GM21447 (cell line): ENCODE measurements around the gene LIFR.
A peak's percentile ranks its signal among the peaks of the same experiment; 100 is the strongest.

Experiments
- ATAC-seq: cut with Tn5 transposase; IDR thresholded peaks from one replicate; pipeline ENCODE4 v1.9.1; 2021; ENCODE audit not compliant: unreplicated experiment

LIFR gene

GRCh38 chr5:38467353-38468040, 88.9 kb downstream of the LIFR start:
- no peak for ATAC-seq

DNA sequence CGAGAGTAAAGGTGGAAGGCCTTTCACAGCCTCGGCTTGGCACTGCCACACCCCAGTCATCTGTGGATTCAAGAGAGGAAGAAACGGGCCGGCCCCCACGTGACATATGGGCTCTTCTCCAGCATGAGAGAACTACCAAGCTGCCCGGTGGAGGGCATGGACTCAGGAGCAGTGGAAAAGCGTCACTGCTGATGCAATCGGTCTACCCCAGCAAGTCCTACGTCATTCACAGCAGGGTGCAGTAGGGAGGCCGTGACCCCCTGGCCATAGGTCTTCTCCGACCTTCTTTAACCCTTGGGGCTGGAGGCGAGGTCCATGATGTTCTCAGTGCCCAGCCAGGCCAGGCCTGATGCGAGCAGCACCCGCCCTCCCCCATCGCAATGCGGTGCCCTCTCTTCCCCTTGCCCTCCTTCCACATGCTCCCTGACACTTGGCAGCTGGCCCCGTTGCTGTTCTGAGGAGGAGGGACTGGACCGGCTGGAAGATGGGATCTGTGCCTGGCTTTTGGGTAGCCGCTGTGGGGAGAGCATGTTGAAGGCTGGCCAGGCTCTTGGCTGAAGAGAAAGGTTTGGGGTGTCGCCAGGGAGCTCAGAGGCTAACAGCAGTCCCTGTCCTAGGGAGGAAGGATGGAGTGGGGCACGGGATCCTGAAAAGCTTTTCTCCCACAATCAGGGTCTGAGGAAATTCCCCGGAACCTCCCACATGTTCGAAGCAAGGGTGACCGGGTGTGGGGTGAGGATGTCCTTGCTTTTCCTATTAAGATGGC, 89.8 kb downstream of the LIFR start:
- ATAC-seq, result no peak

GRCh38 chr5:38465702-38466423, 90.6 kb downstream of the LIFR start:
- ATAC-seq, result no peak

- ATAC-seq, result no peak
Observed at GRCh38 chr5:38465061-38465460, 91.4 kb downstream of the LIFR start.

DNA sequence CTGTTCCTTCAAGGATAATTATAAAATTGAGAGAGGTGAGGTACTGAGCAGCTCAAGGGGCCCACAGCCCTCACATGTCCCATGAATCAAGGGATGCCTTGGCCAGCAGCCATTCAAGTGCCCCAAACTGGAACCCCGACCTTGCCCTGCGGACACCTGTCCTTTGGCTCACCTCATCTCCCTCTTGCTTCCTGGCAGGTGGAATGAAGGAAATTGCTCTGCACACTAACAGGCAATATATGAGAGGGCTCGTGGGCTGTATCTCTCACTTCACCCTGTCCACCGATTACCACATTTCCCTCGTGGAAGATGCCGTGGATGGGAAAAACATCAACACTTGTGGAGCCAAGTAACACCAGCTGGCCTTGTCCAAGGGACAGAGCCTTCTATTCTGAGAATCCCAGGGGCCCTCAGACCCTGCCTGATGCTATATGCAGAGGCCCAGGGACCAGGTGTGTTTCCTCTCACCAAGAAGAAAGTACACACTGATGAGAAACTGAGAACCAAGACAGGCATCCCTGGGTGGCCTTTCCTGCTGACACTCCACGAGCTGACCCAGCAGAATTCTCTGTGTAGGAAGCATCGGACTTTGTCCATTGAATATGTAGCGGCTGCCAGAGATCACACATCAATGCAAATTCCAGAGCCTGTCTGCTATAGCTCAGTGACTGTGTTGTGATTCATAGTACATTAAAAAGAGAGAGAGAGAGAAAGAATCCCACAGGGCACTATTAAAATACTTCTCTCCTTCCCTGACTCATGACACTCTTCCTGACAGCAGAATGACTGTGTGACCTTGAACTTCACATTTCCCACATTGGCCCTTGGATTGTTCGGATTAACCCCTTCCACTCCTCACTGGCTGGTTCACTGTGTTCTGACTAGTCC, 92.6 kb downstream of the LIFR start:
- no peak for ATAC-seq

- no peak for ATAC-seq
Observed at GRCh38 chr5:38462976-38463633, 93.3 kb downstream of the LIFR start.

GRCh38 chr5:38458174-38458573, 98.3 kb downstream of the LIFR start:
- no peak for ATAC-seq

GRCh38 chr5:38456657-38457399, 99.6 kb downstream of the LIFR start:
- no peak for ATAC-seq

- ATAC-seq, result peak; percentile 54
Observed at GRCh38 chr5:38455796-38456330, 100.6 kb downstream of the LIFR start.

- ATAC-seq, result peak; percentile 3
Observed at GRCh38 chr5:38453921-38454320, 102.5 kb downstream of the LIFR start.

- ATAC-seq, result peak; percentile 97
Observed at GRCh38 chr5:38453506-38453905, 102.9 kb downstream of the LIFR start.

GRCh38 chr5:38452201-38452600, 104.2 kb downstream of the LIFR start:
- no peak for ATAC-seq

GRCh38 chr5:38451074-38451725, 105.2 kb downstream of the LIFR start:
- ATAC-seq, result no peak

- no peak for ATAC-seq
Observed at GRCh38 chr5:38450627-38451026, 105.8 kb downstream of the LIFR start.

DNA sequence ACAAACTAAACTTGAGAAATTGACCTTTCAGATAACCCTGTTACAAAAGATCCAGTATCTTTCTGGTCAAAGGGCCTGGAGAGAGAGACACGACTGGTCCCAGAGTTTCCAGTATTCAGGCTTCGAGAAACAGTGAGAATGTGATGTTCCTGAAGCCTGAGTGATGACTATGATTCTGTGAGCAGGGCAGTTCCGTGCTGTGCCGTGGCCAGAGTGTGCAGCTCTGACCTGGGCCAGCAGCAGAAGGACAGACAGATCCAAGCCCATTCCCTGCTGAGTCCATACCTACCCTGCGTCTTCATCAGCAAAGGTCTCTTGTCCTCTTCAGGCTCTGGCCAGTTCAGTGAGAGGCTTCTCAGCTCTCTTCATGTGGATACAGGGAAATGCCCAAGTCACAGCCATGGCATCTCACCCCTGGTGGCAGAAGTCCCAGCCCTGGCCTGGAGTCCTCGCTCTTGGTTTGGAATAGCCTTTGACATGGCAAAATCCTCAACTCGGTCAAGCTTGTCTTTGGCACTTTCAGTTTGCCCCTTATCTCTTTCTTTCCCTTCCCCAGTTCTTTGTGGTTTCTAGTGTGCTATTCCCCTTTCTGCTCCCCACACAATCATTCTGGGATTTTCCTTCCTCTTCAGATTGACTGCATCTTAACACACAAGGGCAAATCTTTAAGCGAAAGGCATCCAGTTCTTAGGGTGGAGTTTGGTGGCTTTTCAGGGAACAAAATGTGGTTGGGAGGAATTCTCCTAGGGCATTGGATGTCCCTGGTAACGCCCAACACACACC, 107.7 kb downstream of the LIFR start:
- no peak for ATAC-seq

DNA sequence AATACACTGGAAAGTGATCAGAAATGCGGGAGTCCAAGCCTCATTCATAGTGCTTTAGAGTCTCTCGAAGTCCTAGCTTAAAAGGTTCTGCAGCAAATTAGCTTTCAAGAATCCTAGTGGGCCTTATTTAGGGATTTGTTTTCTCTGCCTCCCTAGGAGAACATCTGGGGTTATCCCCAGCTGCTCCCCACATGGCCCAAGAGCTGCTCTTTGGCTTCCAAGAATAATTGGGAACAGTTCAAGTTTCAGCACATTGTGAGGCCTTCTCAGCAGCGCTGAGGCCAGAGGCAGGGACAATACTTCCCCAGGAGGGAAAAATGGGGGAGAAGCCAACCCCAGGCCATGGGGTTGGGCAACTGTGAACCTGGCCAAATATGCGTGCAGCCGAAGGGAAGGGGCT, 108.7 kb downstream of the LIFR start:
- no peak for ATAC-seq

- ATAC-seq, result no peak
Observed at GRCh38 chr5:38447056-38447455, 109.4 kb downstream of the LIFR start.

DNA sequence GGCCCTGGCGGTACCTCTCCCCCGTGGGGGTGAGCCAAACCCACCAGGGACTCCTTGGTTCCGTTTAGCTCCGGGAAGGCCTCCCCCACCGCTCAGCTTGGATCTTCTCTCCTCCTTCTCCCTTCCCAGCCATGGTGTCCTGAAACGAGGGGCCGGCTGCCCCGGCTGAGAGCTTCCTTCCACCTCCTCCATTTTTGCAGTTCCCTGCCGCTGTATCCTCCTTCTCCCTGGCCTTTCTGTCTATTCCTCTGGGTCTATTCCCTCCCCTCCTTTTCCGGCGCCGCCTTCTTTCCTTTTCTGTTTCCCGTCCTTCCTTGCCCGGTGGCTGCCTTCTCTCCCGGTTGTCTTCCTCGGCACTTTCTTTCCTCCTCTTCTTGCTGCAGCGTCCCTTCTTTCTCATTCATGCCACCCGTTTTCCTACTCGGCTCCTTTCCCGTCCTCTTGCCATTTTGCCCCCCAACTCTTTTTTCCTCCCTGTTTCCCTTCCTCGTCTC, 110.4 kb downstream of the LIFR start:
- ATAC-seq, result no peak
